Progenitor cell of endocrine pancreas (in vitro differentiated cells): ENCODE measurements around the gene IMP3. TPM values are rescaled to one million over a fixed set of nuclear protein-coding genes. Genes with fewer than 3 reads are reported as not detected.
A peak's percentile ranks its signal among the peaks of the same experiment; 100 is the strongest.

Source experiments
- DNase-seq: peaks from one replicate; pipeline ENCODE4 v3.0.0; 2021; ENCODE audit warnings: low spot score; ENCODE audit not compliant: unreplicated experiment
- H3K27ac Mint-ChIP-seq: 2 replicates; pipeline ENCODE4 v1.8.0; 2021; ENCODE audit warnings: mild to moderate bottlenecking, moderate library complexity, mixed read lengths
- H3K27me3 Mint-ChIP-seq: 2 replicates; pipeline ENCODE4 v1.8.0; 2021; ENCODE audit warnings: mixed read lengths
- H3K36me3 Mint-ChIP-seq: 2 replicates; pipeline ENCODE4 v1.8.0; 2022; ENCODE audit warnings: mixed read lengths; ENCODE audit not compliant: insufficient read depth
- H3K4me1 Mint-ChIP-seq: 2 replicates; pipeline ENCODE4 v1.8.0; 2021; ENCODE audit warnings: low read depth, mixed read lengths
- H3K4me3 Mint-ChIP-seq: 2 replicates; pipeline ENCODE4 v1.8.0; 2021; ENCODE audit warnings: low read depth, mild to moderate bottlenecking, moderate library complexity, mixed read lengths
- H3K9me3 Mint-ChIP-seq: 2 replicates; pipeline ENCODE4 v1.8.0; 2021; ENCODE audit warnings: low read depth, mixed read lengths
- total RNA-seq: library from RNA; stranded (reverse); gene quantifications from 2 replicates; pipeline ENCODE4 v1.2.1, GENCODE V29; 2021
- TF ChIP-seq, protein P1 (sequence below): fragments of 200-600 bp; sonication (generic); IDR thresholded peaks from one replicate; pipeline ENCODE4 v1.5.0; 2021; ENCODE audit warnings: antibody characterized with exemption, mild to moderate bottlenecking; ENCODE audit not compliant: unreplicated experiment

The IMP3 gene
- total RNA-seq, 1 donor from 2014 or later: 54.0 TPM

- DNase-seq: no peak
- Mint-ChIP-seq H3K27me3 (peaks cover 47% of the 10 kb centered on the region), H3K9me3 (no peaks in the 10 kb centered on the region), H3K4me1 (peaks cover 21% of the 10 kb centered on the region), H3K27ac (no peak overlapping the region), H3K36me3 (peaks cover 28% of the 10 kb centered on the region), H3K4me3 (no peak overlapping the region)
- TF ChIP-seq, protein P1, sequence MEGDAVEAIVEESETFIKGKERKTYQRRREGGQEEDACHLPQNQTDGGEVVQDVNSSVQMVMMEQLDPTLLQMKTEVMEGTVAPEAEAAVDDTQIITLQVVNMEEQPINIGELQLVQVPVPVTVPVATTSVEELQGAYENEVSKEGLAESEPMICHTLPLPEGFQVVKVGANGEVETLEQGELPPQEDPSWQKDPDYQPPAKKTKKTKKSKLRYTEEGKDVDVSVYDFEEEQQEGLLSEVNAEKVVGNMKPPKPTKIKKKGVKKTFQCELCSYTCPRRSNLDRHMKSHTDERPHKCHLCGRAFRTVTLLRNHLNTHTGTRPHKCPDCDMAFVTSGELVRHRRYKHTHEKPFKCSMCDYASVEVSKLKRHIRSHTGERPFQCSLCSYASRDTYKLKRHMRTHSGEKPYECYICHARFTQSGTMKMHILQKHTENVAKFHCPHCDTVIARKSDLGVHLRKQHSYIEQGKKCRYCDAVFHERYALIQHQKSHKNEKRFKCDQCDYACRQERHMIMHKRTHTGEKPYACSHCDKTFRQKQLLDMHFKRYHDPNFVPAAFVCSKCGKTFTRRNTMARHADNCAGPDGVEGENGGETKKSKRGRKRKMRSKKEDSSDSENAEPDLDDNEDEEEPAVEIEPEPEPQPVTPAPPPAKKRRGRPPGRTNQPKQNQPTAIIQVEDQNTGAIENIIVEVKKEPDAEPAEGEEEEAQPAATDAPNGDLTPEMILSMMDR: no peak
These were observed 15.9 kb upstream of the IMP3 start for GRCh38 chr15:75655931-75656330.

- H3K27me3 Mint-ChIP-seq: peaks cover 37% of the 10 kb centered on the region
- peaks cover 34% of the 10 kb centered on the region for H3K4me1 Mint-ChIP-seq
- H3K4me3 Mint-ChIP-seq: no peak overlapping the region
- H3K9me3 Mint-ChIP-seq: no peaks in the 10 kb centered on the region
- TF ChIP-seq, protein P1: no peak
- H3K27ac Mint-ChIP-seq: no peak overlapping the region
- H3K36me3 Mint-ChIP-seq: peaks cover 31% of the 10 kb centered on the region
- no peak for DNase-seq
These were observed 14.3 kb upstream of the IMP3 start for GRCh38 chr15:75654201-75654907.

GRCh38 chr15:75653347-75653913 is 13.4 kb upstream of the IMP3 start:
- Mint-ChIP-seq H3K9me3 (no peaks in the 10 kb centered on the region), H3K36me3 (peaks cover 27% of the 10 kb centered on the region), H3K4me1 (peaks cover 43% of the 10 kb centered on the region), H3K4me3 (no peak overlapping the region), H3K27me3 (peaks cover 29% of the 10 kb centered on the region), H3K27ac (no peak overlapping the region)
- no peak for DNase-seq
- TF ChIP-seq, protein P1: no peak

GRCh38 chr15:75651810-75652543 is 12.0 kb upstream of the IMP3 start:
- peaks cover 43% of the 10 kb centered on the region for H3K4me1 Mint-ChIP-seq
- peak overlapping the region; percentile 90 for H3K4me3 Mint-ChIP-seq
- peaks cover 19% of the 10 kb centered on the region for H3K27me3 Mint-ChIP-seq
- no peak overlapping the region for H3K27ac Mint-ChIP-seq
- no peaks in the 10 kb centered on the region for H3K9me3 Mint-ChIP-seq
- peaks cover 18% of the 10 kb centered on the region for H3K36me3 Mint-ChIP-seq
- TF ChIP-seq, protein P1: no peak
- DNase-seq: no peak
